ENCODE data around the gene SGMS1.

Gene SGMS1

GRCh38 chr10:50384898-50385297 lies 238.9 kb downstream of the SGMS1 start:
- no peaks in the 10 kb centered on the region for H3K27me3 ChIP-seq (replicated peaks; ENCODE audit: control insufficient read depth, insufficient read depth, low read length)
- no peaks in the 10 kb centered on the region for H3K36me3 ChIP-seq (ENCODE audit: control insufficient read depth, insufficient read depth, low read length)
- TF ChIP-seq CTCF (IDR thresholded peaks at IDR 0.05; ENCODE audit: insufficient read depth, low read length, poor library complexity, severe bottlenecking): no peak
- H3K4me3 ChIP-seq (replicated peaks; ENCODE audit: low read depth, low read length): no peak overlapping the region
- DNase-seq (ENCODE audit: extremely low read depth, insufficient read length): no peak

GRCh38 chr10:50384238-50384637 lies 239.5 kb downstream of the SGMS1 start:
- Histone ChIP-seq H3K4me3 (replicated peaks; ENCODE audit: low read depth, low read length) (no peak overlapping the region), H3K27me3 (replicated peaks; ENCODE audit: control insufficient read depth, insufficient read depth, low read length) (no peaks in the 10 kb centered on the region), H3K36me3 (ENCODE audit: control insufficient read depth, insufficient read depth, low read length) (no peaks in the 10 kb centered on the region)
- TF ChIP-seq CTCF (IDR thresholded peaks at IDR 0.05; ENCODE audit: insufficient read depth, low read length, poor library complexity, severe bottlenecking): no peak
- DNase-seq (ENCODE audit: extremely low read depth, insufficient read length): no peak

- no peak overlapping the region for H3K4me3 ChIP-seq (replicated peaks; ENCODE audit: low read depth, low read length)
- no peak for DNase-seq (ENCODE audit: extremely low read depth, insufficient read length)
- no peaks in the 10 kb centered on the region for H3K36me3 ChIP-seq (ENCODE audit: control insufficient read depth, insufficient read depth, low read length)
- TF ChIP-seq CTCF (IDR thresholded peaks at IDR 0.05; ENCODE audit: insufficient read depth, low read length, poor library complexity, severe bottlenecking): no peak
- no peaks in the 10 kb centered on the region for H3K27me3 ChIP-seq (replicated peaks; ENCODE audit: control insufficient read depth, insufficient read depth, low read length)
Observed at GRCh38 chr10:50382576-50383023, 241.2 kb downstream of the SGMS1 start.

GRCh38 chr10:50381642-50382041 lies 242.1 kb downstream of the SGMS1 start:
- no peak for TF ChIP-seq CTCF (IDR thresholded peaks at IDR 0.05; ENCODE audit: insufficient read depth, low read length, poor library complexity, severe bottlenecking)
- DNase-seq (ENCODE audit: extremely low read depth, insufficient read length): no peak
- Histone ChIP-seq H3K36me3 (ENCODE audit: control insufficient read depth, insufficient read depth, low read length) (no peaks in the 10 kb centered on the region), H3K27me3 (replicated peaks; ENCODE audit: control insufficient read depth, insufficient read depth, low read length) (no peaks in the 10 kb centered on the region), H3K4me3 (replicated peaks; ENCODE audit: low read depth, low read length) (no peak overlapping the region)

GRCh38 chr10:50379616-50380015 lies 244.1 kb downstream of the SGMS1 start:
- Histone ChIP-seq H3K27me3 (replicated peaks; ENCODE audit: control insufficient read depth, insufficient read depth, low read length) (no peaks in the 10 kb centered on the region), H3K36me3 (ENCODE audit: control insufficient read depth, insufficient read depth, low read length) (no peaks in the 10 kb centered on the region), H3K4me3 (replicated peaks; ENCODE audit: low read depth, low read length) (no peak overlapping the region)
- no peak for DNase-seq (ENCODE audit: extremely low read depth, insufficient read length)
- no peak for TF ChIP-seq CTCF (IDR thresholded peaks at IDR 0.05; ENCODE audit: insufficient read depth, low read length, poor library complexity, severe bottlenecking)

GRCh38 chr10:50375745-50376144 lies 248.0 kb downstream of the SGMS1 start:
- TF ChIP-seq CTCF (IDR thresholded peaks at IDR 0.05; ENCODE audit: insufficient read depth, low read length, poor library complexity, severe bottlenecking): no peak
- no peak for DNase-seq (ENCODE audit: extremely low read depth, insufficient read length)
- no peaks in the 10 kb centered on the region for H3K36me3 ChIP-seq (ENCODE audit: control insufficient read depth, insufficient read depth, low read length)
- H3K4me3 ChIP-seq (replicated peaks; ENCODE audit: low read depth, low read length): no peak overlapping the region
- no peaks in the 10 kb centered on the region for H3K27me3 ChIP-seq (replicated peaks; ENCODE audit: control insufficient read depth, insufficient read depth, low read length)

All from GM06990 (cell line).